Erythroblast (primary cell): ENCODE data around the gene DSC1.
A peak's percentile ranks its signal among the peaks of the same experiment; 100 is the strongest.

Experiments
- DNase-seq, 2 experiments: peaks; one replicate each; lab custom pipeline; 2025; lab: John Stamatoyannopoulos, UW
- GATA1 ChIP-seq: IDR thresholded peaks from 2 replicates; pipeline ENCODE4 v1.6.1; 2011; ENCODE audit warnings: low read depth, mild to moderate bottlenecking, control low read depth, low read length, moderate library complexity
- POLR2A ChIP-seq: IDR thresholded peaks from 2 replicates; pipeline ENCODE4 v1.6.1; 2011; ENCODE audit warnings: mild to moderate bottlenecking, low read length

Gene DSC1, protein sequence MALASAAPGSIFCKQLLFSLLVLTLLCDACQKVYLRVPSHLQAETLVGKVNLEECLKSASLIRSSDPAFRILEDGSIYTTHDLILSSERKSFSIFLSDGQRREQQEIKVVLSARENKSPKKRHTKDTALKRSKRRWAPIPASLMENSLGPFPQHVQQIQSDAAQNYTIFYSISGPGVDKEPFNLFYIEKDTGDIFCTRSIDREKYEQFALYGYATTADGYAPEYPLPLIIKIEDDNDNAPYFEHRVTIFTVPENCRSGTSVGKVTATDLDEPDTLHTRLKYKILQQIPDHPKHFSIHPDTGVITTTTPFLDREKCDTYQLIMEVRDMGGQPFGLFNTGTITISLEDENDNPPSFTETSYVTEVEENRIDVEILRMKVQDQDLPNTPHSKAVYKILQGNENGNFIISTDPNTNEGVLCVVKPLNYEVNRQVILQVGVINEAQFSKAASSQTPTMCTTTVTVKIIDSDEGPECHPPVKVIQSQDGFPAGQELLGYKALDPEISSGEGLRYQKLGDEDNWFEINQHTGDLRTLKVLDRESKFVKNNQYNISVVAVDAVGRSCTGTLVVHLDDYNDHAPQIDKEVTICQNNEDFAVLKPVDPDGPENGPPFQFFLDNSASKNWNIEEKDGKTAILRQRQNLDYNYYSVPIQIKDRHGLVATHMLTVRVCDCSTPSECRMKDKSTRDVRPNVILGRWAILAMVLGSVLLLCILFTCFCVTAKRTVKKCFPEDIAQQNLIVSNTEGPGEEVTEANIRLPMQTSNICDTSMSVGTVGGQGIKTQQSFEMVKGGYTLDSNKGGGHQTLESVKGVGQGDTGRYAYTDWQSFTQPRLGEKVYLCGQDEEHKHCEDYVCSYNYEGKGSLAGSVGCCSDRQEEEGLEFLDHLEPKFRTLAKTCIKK

DNA sequence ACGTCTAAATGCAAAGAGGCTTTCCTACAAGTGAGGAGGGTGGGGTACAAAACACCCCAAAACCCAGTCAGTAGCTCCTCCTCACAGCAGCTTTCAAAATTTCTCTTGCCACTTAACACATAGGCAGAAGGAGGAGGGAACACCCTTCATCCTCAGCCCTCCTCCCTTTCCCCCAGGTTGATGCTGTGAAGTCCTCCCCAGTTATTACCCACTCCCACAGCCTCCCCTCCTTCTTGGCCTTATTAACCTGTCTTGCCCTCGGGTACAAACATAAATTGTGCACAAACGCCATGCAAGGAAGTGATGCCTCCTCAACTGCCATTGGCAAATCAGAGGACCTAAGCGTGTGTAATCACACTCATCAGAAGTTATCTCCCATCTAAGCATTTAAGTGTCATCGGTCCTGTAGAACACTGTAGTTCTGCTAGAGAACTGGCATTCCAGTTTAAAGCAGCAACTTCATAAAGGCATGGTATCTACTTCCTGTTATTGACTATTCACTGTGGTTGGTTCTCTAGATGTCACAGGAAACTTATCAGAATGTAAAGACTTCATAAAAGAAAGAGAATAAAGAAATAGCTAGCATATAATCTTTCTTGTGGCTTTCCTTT lies at the start of gene DSC1:
DSC1 (minus strand) TSS at position 32 of the 611 bp plus-strand sequence. CDS start 262 bp downstream, outside the sequence.
- TF ChIP-seq GATA1: no peak
- TF ChIP-seq POLR2A: no peak
- no peak for DNase-seq

DNA sequence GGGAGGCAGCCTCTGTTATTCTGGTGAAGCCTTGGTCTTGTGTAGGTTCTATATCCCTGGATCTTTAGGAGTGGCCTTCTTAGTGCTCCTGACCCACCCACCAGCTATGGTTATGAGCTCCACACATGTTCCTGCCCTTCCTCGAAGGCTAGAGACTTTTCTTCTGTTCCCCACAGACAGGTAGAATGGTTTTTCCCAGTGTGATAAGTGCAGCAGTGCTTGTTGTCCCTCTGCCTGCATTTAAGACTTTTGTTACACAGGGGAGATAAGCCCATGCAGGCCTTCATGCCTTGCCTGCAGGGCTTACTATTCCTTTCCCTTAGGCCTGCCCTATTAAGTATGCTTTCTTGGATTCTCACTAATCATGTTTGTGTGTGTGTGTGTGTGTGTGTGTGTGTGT lies 48.4 kb upstream of the DSC1 start:
- no peak for DNase-seq
- TF ChIP-seq GATA1 (no peak), POLR2A (no peak)

DNA sequence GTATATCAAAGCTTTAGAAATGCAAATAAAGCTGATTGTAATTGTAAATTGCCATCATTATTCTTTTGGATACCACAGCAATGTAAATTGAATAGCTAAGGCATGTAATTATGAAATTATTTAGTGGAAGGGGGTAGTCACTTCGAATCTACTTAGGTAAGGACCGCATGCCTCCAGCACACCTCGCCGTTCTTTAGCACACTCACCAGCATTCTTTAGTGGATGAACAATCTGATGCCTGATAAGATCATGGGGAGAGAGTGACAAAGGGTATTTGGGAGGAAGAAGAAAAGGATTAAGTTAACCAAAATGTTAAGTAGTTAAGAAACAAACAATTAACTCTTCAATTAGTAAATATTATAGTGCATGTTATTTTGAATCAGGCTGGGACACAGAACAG lies 46.4 kb upstream of the DSC1 start:
- DNase-seq: no peak
- TF ChIP-seq POLR2A (no peak), GATA1 (no peak)

DNA sequence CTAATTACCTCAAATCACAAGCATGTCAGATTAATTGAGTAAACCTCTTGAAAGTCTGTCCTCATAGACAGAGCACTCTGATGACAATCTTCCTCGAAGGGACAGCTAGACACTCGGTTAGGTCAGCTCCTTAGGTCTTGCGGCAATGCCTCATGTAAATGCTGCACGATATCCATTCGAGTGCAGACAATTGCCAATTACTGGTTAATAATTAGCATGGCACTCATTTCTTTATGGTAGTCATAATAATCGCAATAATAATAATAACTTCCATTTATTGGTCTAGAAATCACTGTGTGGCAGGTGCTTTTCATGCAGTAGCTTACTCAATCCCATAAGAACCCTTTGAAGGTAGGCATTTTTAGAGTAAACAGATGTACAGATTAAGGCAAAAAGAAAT lies 44.7 kb upstream of the DSC1 start:
- TF ChIP-seq GATA1: no peak
- DNase-seq: no peak

DNA sequence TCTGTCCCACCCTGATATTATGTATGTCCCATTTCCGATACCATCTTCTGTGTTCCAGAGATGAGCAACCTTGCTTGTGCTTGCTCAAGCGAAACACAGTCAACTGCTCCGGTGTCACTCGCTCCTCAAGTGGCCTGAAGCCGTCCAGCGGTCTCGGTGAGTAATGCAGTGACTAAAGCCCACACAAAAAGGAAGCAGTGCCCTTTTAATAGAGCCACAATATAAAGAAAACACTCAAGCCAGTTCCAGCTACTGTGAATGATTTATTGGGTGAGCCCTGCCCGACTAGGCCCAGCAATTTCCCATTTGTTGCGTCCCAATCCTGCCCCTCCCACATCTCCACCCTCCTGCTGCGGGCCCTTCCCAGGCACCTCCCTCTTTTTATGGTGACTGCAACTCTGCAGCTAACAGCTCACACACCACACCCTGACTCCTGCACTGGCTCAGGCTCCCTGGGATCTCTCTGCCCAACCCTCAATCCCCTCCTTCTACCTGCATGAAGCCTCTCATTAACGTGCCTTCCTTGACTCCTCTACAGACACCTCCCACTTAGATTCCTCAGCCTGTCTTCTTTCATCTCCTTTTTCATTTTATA lies 44.2 kb upstream of the DSC1 start:
- TF ChIP-seq GATA1 (no peak), POLR2A (no peak)
- DNase-seq: peak; percentile 14 to 32

DNA sequence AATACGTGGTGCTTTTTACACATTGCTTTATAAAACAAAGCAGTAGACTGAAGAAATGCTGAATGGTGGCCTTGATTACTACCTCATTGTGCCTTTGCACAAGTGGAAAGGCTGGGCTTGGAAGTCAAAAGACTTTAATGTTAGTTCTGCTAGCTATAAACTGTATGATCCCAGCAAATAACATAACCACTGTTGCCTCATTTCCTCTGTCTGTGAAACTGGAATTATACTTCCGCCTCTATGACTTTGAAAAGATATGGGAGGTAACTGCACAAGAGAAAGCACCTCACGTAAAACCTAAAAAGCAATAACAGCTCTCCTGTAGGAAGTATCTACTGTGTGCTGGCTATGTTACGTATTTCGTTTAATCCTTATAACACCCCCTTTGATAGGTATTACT lies 43.4 kb upstream of the DSC1 start:
- no peak for TF ChIP-seq POLR2A
- no peak for TF ChIP-seq GATA1
- no peak for DNase-seq

DNA sequence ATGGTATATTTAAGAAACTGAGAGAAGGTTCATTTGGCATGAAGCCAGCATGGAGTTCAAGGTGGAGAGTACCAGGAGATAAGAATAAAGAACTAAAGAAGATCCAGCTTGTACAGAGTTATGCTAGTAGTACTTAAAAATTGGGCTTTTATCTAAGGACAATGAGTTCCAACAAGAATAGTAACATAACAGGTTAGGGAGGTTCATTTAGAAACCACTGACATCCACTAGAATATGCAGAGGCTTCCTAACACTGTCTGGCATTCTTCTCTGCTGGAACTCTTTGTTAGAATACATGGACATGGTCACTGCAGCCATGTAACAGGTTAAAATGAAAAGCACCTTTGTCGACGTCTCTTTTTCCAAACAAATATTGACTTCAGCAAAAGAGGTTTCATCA lies 42.6 kb upstream of the DSC1 start:
- no peak for DNase-seq
- TF ChIP-seq POLR2A (no peak), GATA1 (no peak)

DNA sequence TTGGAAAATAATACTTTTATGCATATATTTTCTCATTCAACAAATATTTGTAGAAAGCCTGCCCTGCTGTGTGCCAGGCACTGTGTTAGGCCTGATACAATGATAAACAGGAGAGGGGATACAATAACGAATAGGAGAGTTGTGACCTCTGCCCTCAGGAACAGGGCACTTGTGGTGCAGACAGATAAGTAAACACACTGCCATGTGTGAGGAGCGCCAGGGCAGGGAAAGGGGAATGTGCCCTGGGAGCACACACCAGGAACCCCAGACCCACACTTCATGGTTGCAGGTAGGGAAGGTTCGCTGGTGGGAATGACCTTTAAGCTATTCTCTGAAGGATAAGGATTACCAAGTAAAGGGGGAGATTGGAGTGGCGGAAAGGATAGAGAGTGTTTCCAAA lies 42.2 kb upstream of the DSC1 start:
- DNase-seq: no peak
- TF ChIP-seq POLR2A (no peak), GATA1 (no peak)

DNA sequence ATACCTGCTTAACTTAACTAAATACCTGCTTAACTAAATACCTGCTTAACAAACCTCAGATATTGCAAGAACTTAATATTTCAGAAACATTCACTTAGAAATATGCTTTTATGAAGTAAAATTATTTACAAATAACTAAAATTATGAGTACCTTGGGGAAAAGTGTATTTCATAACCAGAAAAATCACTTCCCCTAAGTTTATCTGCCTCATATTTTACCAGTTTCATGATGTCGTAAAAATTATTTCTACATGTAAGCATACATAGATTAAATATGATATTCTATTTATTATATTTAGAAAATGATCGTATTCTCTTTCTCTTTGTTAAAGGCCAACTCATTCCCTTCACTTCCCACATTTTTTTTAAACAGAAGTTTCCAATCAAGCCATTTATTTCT lies 41.5 kb upstream of the DSC1 start:
- TF ChIP-seq POLR2A (no peak), GATA1 (no peak)
- DNase-seq: no peak

DNA sequence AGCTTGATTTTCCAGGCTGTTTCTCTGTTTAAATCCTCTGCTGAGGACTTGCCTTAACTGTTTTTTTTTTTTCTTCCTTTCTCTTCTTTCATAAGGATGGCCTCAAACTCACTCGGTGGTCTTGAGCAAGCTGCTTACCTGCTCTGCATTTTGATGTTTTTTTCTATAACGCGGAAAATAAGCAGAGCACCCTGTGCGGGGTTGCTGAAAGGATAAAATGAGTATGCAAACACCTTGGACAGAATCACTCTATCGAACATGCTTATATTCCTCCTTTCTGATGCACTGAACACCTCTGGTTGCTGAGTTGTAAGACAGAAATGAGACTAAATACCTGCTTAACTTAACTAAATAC lies 41.1 kb upstream of the DSC1 start:
- TF ChIP-seq POLR2A (no peak), GATA1 (no peak)
- DNase-seq: no peak

DNA sequence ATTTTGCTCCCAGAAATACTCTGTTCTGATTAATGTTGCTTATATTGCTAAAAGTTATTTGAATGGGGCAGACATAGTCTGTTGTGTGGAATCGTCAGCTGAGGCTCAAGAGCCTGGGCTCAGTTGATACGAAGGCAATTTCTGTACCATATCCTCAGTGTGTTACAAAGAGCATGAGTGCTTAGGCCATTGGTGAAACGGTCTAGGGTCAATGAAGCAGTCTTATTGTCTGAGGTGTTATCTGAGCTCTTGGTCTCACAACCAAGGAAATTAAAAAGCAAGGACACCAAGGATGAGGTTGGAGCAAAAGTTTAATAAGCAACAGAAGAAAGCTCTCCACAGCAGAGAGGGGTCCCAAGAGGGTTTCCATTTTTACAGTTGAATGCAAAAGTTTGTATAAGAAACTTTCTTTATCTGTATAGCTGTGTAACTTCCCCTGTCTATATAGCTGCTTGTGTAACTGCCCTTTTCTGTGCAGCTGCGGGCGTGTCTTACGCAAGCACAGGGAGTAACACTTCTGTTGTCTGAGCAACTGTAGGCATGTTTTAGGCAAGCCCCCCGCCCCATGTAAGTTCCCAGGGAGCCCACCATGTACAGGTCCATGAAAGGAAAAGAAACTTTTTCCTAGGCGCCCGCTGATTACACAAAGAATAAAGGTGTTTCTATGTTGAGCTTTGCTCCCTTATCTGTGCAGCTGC lies 40.6 kb upstream of the DSC1 start:
- peak; percentile 10 for DNase-seq
- no peak for TF ChIP-seq GATA1
- TF ChIP-seq POLR2A: no peak

DNA sequence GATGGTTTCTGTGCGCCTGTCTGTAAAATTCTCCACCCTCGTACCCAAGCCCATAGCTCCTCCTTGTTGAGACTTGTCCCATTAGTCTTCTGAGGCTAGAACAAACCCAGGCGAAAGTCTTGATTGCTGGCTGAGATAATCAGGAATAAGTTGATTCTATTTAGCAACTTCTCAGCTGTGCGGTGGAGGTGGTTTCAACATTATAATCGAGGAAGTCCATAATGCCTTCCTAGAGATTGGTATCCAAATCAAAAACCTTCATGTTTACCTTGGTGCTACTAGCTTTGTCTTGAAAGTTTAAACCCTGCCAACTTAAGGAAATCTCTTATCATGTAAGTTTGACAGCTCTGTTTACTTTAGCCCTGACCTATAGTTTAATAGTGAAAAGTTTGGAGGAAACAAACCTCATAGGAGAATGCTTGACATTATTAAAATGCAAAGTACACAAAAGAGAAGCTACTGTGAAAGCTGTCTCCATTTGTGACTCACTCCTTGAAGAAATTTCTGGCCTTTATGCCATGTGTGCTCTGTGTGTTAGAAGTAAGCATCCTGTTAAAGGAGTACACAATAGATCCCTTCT lies 36.6 kb upstream of the DSC1 start:
- TF ChIP-seq GATA1 (no peak), POLR2A (no peak)
- no peak for DNase-seq

DNA sequence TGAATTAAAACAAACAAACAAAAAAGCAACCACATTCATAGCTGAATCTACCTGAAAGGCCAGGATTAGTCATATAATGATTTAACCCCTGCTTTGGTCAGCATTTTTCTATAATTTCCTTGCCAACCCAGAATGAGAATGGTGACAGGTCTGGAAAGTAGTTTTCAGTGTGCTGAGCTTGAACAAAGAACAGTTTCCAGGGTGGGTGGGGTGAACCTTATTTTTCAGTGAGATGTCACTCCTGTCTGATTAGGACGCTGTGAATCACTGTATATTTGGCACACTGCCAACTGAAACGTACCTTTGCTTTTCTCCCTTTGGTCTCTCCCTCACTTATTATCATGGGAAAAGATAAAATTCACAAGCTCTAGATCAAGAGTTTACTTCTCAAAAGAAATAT lies 35.0 kb upstream of the DSC1 start:
- no peak for DNase-seq
- no peak for TF ChIP-seq GATA1
- TF ChIP-seq POLR2A: no peak
